H54 (cell line): ENCODE data around the gene POLR3H.
A peak's percentile ranks its signal among the peaks of the same experiment; 100 is the strongest.

Source experiments
- DNase-seq: peaks from one replicate; pipeline ENCODE4 v3.0.0; 2011; ENCODE audit warnings: low spot score, mixed read lengths; ENCODE audit not compliant: insufficient read length
- FAIRE-seq: peaks from 3 replicates; lab custom pipeline; 2011; peaks lifted over from hg19 to GRCh38; lab: Jason Lieb, UNC
- POLR2A ChIP-seq: IDR thresholded peaks from 2 replicates; pipeline ENCODE4 v1.6.1; 2011; ENCODE audit warnings: low read depth, mild to moderate bottlenecking, low read length

POLR3H gene

GRCh38 chr22:41482319-41482935, 61.8 kb downstream of the POLR3H start:
- no peak for FAIRE-seq
- DNase-seq: no peak
- no peak for TF ChIP-seq POLR2A

GRCh38 chr22:41481925-41482318, 62.3 kb downstream of the POLR3H start:
- DNase-seq: no peak
- FAIRE-seq: no peak
- no peak for TF ChIP-seq POLR2A

GRCh38 chr22:41481131-41481830, 63.0 kb downstream of the POLR3H start:
- no peak for TF ChIP-seq POLR2A
- FAIRE-seq (no peak), DNase-seq (no peak)

GRCh38 chr22:41480397-41480735, 63.9 kb downstream of the POLR3H start:
- TF ChIP-seq POLR2A: no peak
- no peak for FAIRE-seq
- no peak for DNase-seq

- DNase-seq (peak; percentile 33), FAIRE-seq (no peak)
- TF ChIP-seq POLR2A: no peak
Observed at GRCh38 chr22:41479671-41480396, 64.4 kb downstream of the POLR3H start.

- DNase-seq (no peak), FAIRE-seq (no peak)
- TF ChIP-seq POLR2A: no peak
Observed at GRCh38 chr22:41478891-41479521, 65.3 kb downstream of the POLR3H start.

GRCh38 chr22:41478473-41478872, 65.8 kb downstream of the POLR3H start:
- no peak for FAIRE-seq
- DNase-seq: no peak
- no peak for TF ChIP-seq POLR2A
